Activated CD8-positive, alpha-beta memory T cell treated with anti-CD3 and anti-CD28 coated beads for 36 hours (primary cell): ENCODE data around the gene SEC16A. TPM values are rescaled to one million over a fixed set of nuclear protein-coding genes. Genes with fewer than 3 reads are reported as not detected.

Source experiments
- CTCF ChIA-PET: fragments of 350-600 bp; sonication (Branson Sonifier 250); formaldehyde crosslinking; loops from one replicate; lab custom pipeline; 2021; ENCODE audit warnings: antibody characterized with exemption; lab: Charles Lee
- POLR2A ChIA-PET: fragments of 350-600 bp; sonication (Branson Sonifier 250); formaldehyde crosslinking; loops from one replicate; lab custom pipeline; 2021; ENCODE audit warnings: antibody characterized with exemption; lab: Charles Lee
- total RNA-seq, 2 experiments: library from RNA; stranded (reverse); gene quantifications; one replicate each; pipeline ENCODE4 v1.2.3, GENCODE V29; 2021

SEC16A gene, protein sequence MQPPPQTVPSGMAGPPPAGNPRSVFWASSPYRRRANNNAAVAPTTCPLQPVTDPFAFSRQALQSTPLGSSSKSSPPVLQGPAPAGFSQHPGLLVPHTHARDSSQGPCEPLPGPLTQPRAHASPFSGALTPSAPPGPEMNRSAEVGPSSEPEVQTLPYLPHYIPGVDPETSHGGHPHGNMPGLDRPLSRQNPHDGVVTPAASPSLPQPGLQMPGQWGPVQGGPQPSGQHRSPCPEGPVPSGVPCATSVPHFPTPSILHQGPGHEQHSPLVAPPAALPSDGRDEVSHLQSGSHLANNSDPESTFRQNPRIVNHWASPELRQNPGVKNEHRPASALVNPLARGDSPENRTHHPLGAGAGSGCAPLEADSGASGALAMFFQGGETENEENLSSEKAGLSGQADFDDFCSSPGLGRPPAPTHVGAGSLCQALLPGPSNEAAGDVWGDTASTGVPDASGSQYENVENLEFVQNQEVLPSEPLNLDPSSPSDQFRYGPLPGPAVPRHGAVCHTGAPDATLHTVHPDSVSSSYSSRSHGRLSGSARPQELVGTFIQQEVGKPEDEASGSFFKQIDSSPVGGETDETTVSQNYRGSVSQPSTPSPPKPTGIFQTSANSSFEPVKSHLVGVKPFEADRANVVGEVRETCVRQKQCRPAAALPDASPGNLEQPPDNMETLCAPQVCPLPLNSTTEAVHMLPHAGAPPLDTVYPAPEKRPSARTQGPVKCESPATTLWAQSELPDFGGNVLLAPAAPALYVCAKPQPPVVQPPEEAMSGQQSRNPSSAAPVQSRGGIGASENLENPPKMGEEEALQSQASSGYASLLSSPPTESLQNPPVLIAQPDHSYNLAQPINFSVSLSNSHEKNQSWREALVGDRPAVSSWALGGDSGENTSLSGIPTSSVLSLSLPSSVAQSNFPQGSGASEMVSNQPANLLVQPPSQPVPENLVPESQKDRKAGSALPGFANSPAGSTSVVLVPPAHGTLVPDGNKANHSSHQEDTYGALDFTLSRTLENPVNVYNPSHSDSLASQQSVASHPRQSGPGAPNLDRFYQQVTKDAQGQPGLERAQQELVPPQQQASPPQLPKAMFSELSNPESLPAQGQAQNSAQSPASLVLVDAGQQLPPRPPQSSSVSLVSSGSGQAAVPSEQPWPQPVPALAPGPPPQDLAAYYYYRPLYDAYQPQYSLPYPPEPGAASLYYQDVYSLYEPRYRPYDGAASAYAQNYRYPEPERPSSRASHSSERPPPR (N-terminal part only)
- 10 to 100 TPM; 78.7 to 80.9 TPM for total RNA-seq

DNA sequence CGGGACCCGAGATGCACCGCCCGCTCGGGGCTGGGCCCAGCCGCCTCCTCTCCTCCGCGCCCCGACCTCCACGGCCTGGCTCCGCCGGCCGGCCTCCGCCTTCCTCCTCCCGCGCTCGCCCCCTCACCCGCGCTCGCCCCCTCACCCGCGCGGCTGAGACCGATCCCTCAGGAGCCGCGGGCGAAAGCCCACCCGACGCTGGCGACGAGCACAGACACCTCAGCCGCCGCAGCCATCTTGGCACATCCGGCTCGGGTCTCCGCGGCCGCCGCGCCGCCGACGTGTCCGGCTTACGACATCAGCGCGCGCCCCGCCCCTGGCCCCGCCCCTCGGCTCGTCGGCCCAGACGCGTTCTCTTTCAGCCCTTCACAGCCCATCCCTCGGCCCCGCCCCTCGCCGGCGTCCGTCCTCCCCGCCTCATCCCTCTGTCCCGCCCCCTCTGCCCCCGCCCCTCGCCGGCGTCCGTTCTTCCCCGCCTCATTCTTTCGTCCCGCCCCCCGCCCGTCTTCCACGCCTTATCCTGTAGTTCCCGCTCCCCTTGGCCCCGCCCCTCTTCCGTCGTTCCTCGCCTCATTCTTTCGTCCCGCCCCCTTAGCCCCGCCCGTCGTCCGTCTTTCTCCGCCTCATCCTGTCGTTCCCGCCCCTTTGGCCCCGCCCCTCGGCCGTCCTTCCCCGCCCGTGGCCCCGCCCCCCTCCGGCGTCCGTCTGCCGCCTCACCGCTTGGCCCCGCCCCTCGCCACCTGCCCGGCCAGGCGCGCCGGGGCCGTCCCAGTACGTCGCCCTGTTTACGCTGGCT is at the start of gene SEC16A:
TSS of gene SEC16A (minus strand) at position 248 of the 796 bp plus-strand sequence. CDS start 5,425 bp downstream, outside the sequence.
- CTCF ChIA-PET = interaction anchor here (2.9 to 4.0 kb wide), 3 partner anchors 56 to 189 kb away, joined by 12 to 27 read pairs (median 20); no protein-coding TSS in a partner anchor
- POLR2A ChIA-PET = interaction anchor here (0.6 to 1.4 kb wide), 2 partner anchors 50 to 56 kb away, joined by 3 to 5 read pairs; no protein-coding TSS in a partner anchor

DNA sequence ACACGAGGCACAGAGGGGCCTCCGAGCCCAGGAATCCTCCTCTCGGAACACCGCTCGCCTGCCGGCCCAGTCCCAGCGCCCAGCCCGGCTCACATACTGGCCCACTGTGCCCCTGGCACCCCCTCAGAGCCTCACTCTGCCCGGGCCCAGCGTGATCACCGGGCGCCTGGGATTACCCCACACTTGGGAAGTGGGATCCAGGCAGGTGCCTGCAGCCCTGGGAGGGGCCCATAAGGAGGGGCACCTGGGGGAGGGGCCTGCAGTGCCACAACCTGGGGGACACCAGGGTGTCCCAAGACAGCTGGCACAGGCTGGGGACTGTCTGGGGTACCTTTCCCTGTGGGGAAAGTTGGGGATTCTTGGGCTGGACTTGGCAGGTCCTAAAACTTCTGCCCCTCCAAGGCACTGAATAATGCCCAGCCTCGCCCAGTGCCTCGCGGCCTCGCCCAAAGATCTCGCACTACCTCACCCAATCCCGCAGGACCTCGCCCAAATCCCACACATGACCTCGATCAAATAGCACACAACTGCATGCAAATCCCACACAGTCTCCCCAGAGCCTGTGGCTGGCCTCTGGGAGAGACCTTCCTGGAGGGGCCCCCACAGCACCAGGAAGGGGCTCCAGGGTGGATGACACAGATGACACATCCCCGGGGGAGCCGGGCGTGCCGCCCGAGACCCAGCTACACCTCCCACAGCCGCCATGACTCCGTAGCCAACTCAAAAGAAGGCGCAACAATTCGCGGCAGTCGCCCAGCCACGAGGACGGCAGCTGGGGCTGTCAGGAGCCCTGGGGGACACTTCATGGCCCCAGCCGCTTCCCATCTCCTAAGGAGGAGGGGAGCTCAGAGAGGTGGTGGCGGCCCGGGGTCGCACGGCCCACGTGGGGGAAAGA is 49.3 kb upstream of the SEC16A start:
- CTCF ChIA-PET = interaction anchor here (1.9 kb wide), 1 partner anchor 43 kb away, joined by 15 read pairs; no protein-coding TSS in a partner anchor
- POLR2A ChIA-PET = interaction anchor here (1.0 kb wide), 1 partner anchor 48 kb away, joined by 3 read pairs; no protein-coding TSS in a partner anchor

DNA sequence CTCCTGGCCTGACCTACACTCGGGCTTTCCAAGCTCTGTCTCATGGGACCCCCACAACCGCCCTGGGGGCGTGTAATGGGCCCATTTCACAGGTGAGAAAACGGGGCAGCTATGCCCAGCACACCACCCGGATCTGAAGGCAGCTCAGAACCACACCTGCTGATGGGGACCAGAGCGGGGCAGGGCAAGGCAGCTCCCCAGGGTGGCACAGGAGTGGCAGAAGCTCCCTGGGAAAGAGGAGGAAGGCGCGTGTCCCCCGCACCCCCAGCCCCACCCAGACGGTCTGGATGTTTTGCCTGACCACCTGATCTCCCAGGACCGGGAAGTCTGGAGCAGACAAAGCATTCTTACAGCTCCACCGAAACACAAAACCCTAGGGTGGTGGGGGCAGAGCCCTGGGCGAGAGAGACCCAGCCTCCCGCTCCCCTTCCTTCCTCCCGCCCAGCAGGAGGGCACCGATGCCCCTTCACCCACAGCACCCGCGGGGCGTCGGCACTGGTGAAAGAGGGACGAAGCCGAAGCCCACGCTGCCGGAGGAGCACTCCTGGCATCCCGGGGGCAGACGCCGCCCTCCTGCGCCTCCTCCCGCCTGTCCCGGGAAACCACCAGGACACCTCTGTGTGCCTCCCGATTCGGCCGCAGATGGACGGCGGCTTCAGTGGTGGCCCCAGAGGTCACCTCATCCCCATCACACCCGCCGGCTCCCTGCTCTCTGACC is 48.5 kb upstream of the SEC16A start:
- CTCF ChIA-PET = no interaction called here
- POLR2A ChIA-PET = no interaction called here

DNA sequence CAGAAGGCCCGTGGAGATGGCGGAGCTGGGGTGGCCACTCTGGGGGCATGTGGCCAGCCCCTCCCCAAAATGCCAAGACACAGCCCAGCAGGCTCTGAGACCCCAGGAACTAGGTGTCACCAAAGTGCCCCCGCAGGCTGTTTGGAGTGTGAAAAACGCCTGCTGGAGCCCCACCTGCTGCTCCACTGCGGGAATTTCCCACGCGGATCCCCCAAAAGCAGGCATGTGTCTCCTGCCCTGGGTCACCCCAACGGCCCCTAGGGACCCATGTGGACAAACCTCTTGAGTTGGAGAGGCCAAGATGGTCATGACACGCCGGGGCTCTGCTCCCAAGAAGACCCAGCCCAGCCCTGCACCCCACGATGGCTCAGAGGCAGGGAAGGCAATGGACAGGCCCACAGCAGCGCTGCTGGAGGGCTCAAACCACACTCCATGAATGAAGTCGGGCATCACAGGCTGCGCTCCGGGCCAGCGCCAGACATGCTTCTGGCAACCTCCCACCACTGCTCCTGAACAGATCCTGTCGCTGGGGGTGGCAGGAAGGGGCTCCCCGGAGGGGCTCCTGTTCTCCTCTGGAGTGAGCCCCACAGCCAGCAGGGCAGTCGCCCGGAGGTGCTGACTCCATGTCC is 47.7 kb upstream of the SEC16A start:
- CTCF ChIA-PET = interaction anchor here (1.9 kb wide), 2 partner anchors 41 to 43 kb away, joined by 5 to 8 read pairs; no protein-coding TSS in a partner anchor
- POLR2A ChIA-PET = interaction anchor here (2.1 kb wide), 1 partner anchor 8 kb away, joined by 12 read pairs; no protein-coding TSS in a partner anchor

DNA sequence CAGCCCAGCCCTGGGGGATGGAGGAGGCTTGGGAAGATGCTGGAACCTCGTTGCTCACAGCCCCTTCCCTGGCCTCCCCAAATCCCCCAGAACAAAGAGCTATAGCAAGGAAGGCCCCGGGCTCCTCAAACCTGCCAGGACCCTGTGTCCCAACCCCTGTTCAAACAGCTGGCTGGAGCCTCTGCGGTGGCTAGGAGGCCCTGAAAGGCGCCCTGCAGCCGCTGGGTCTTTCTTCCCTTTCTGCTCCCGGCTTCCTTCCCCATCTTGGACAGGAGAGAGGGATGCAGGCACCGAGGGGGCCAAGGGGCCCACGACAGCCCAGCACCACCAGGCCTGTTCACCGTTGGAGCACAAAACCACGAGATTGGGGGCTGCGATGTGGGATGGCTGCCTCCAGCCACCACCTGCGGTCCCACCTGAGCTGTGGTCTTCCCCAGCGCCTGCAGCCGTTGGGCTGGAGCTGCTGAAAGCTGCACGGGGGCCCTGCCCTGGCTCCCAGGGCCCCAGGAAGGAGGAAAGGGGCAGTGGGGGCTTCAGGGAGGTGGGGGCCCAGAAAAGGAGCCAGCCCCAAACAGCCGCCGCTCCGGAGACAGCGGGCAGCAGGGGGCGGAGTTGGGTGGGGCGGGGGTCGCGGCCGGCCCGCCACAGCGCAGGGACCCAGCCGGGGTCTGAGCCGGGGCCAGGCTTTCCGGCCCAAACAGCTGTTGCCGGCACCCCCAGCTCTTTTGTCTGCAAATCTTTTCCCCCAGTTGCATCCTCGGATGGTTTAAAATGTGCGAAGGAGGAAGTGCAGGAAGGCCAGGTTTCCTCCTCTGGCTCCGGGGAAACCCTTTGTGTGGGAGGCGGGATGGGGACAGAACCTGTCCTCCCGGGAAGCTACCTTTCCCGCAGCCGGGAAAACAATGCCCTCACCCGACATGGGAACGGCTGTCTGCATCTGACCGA is 46.9 kb upstream of the SEC16A start:
- CTCF ChIA-PET = interaction anchor here (1.9 kb wide), 2 partner anchors 40 to 42 kb away, joined by 5 to 8 read pairs; no protein-coding TSS in a partner anchor
- POLR2A ChIA-PET = interaction anchor here (2.1 kb wide), 1 partner anchor 9 kb away, joined by 12 read pairs; no protein-coding TSS in a partner anchor

DNA sequence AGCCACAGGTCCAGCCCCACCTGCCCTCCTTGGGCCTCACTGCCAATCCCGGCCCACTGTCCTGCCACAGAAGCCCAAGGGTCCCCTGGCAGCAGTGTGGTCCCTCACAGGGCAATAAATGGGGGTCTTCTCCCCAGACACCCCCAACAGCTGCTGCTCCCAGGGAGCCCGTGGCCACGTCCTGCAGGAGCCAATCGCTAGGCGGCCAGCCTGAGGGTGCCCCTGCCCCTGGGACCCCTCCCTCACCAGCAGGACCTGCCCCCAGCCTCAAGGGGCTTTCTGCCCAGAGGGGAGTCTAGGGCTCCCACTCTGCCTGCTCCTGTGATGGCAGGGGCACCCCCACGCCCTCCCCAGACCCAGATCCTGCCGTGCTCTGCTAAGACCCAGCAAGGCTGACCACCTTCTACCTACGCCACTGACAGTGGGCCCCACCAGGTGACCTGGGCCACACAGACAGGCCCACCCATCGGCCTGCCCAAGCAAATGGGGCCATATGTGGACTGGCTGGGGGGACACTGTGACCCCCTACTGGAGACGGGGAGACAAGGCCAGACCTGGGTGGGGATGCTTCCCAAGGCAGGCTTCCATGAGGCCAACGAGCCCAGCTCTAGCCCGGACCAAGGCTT is 46.0 kb upstream of the SEC16A start:
- CTCF ChIA-PET = interaction anchor here (1.9 kb wide), 2 partner anchors 39 to 41 kb away, joined by 5 to 8 read pairs; no protein-coding TSS in a partner anchor
- POLR2A ChIA-PET = interaction anchor here (2.1 kb wide), 1 partner anchor 10 kb away, joined by 12 read pairs; no protein-coding TSS in a partner anchor

DNA sequence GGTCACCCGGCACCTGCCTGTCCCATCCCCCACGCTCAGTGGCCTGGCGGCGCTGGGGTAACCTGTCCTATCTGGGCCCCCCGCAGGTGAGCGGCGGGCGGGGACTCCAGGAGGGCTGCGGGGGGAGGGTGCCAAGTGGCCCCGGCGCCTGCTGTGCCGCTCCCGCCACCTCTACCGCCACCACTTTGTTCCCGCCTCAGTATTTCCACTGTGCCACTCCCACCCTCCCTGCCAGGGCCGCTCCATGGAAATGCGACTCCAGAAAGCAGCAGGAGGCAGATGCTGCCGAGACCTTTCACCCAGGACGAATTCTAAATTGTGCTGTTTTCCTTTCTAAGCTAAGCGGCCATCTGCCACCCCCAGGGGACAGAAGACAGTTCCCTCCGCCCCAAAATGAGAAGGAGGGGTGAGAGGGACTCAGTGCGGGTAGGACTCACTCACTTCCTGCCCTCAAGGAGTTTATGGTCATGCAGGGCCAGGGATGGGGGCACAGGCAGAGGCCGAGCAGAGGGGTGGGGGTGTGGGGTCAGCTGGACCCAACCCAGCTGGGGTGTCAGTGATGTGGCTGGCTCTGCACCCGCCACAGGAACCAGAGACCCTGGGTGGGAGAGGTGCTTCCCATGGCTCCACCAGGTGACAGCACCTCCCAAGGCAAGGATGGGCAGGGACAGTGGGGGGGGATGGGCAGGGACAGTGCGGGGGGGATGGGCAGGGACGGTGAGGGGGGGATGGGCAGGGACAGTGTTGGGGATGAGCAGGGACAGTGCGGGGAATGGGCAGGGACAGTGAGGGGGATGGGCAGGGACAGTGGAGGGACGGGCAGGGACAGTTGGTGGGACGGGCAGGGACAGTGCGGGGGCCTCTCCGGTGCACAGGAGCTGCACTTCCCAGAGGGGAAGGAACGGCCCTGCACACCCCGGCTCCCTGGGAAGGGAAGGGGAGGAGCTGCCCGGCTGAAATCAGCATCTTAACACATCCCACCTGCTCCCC is 45.2 kb upstream of the SEC16A start:
- POLR2A ChIA-PET = interaction anchor here (2.1 kb wide), 1 partner anchor 11 kb away, joined by 12 read pairs; no protein-coding TSS in a partner anchor
- CTCF ChIA-PET = interaction anchor here (1.7 to 1.9 kb wide), 2 partner anchors 21 to 38 kb away, joined by 4 to 8 read pairs; no protein-coding TSS in a partner anchor

DNA sequence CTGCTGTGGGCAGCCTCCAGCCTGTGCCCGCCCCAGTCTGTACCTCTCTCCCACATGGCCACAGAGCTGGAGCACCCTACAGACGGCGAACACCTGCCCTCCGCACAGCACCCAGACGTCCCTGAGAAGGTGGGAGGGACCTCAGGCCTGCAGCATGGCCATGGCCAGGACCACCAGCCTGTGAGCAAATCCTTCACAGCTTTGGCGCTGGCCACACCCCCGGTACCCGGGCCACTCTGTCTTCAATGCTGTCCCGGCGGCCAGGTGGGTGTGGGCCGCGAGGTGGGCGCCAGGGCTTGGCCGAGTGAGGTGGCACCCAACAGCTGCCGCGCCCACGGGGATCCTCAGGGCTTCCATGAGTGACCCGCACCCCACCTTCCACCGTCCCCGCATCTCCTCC is 44.3 kb upstream of the SEC16A start:
- POLR2A ChIA-PET = interaction anchor here (0.5 kb wide), 1 partner anchor 31 kb away, joined by 5 read pairs; no protein-coding TSS in a partner anchor
- CTCF ChIA-PET = interaction anchor here (1.7 kb wide), 1 partner anchor 22 kb away, joined by 4 read pairs; no protein-coding TSS in a partner anchor

DNA sequence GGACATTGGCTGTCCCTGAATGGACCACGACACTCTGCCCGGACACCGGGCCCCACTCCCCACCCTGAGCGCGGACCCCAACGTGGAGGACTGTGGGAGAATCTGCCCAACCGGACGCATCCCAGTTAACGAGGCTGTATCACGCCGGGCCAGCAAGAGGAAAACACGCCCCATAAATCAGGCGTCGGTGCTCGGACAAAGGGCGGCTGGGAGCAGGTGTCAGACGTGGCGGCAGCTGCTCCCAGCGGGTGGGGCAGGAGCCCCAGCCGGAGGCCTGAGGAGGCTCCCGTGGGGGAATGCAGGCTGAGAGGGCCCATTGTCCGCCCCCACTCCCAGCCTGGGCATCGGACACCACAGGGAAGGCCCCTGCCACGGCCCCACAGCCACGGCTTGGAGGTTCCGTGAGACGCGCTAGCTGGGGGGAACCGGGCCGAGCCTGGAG is 43.8 kb upstream of the SEC16A start:
- ChIA-PET CTCF (interaction anchor here (1.7 kb wide), 1 partner anchor 22 kb away, joined by 4 read pairs; no protein-coding TSS in a partner anchor), POLR2A (interaction anchor here (0.5 kb wide), 1 partner anchor 31 kb away, joined by 5 read pairs; no protein-coding TSS in a partner anchor)

DNA sequence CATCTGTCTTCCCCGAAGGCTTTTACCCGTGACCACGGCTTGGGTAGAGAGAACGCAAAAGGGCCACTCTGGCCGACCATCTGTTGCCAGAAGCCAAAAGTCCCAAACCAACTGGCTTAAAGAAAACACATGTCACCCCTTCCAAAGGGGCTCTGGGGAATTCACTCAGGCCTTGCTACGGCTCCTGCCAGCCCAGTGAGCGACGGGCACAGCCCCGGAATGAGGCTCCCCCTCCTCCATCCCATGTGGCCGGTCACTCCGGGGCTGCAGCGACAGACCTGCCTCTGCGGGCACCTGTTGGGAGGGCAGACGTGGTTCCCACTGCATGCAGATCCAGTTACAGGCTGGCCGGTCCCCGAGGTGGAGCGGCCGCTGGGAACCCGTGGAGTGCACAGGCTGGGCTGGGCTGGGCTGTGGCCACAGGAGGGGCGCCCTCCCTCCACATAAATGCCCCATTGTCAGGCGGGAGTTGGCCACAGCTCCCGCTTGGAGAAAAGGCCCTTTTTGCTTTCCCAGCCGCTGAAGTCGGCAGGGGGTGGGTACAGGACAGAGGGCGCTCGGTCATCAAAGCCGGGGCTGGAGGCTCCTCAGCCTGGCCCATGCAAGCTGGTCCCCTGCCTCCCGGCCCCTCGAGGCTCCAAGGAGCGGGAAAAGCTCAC is 43.1 kb upstream of the SEC16A start:
- CTCF ChIA-PET = no interaction called here

DNA sequence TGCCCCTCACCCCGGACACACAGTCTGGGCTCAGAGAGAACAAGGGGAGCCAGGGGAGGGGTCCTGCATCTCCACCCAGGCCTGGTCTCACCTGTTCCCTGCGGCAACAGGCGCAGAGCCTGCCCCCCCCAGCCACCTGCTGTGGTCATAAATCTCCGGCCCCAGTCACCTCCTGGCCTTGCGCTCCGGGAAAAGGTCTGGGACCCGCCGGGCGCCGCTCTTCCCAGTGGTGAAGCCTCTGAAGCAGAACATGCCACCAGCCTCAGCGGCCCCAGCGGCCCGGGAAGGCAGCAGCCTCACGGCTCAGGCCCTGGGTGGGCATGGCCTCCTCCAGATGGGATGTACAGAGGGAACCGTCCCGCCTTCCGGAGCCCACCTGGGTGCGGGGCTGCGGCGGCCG is 42.4 kb upstream of the SEC16A start:
- ChIA-PET POLR2A (no interaction called here), CTCF (interaction anchor here (1.2 kb wide), 1 partner anchor 13 kb away, joined by 4 read pairs; no protein-coding TSS in a partner anchor)

More for the DNA sequence above, 43.1 kb upstream of the SEC16A start:
- POLR2A ChIA-PET = no interaction called here
